Lower leg skin (tissue), 4 donors: ENCODE data around the gene CAPN12. TPM values are rescaled to one million over a fixed set of nuclear protein-coding genes. Genes with fewer than 3 reads are reported as not detected.

Experiments
- DNase-seq, 2 donors: peaks; one replicate each; pipeline ENCODE4 v3.0.0-alpha.2; 2019; ENCODE audit warnings: low spot score in 2 of 2
- H3K4me3 ChIP-seq: fragments of 200-600 bp; sonication (generic); 2 replicates; pipeline ENCODE4 v1.5.1; 2017; ENCODE audit warnings: mild to moderate bottlenecking, low read depth; ENCODE audit not compliant: poor library complexity, severe bottlenecking
- POLR2A ChIP-seq, 2 donors: fragments of 450-650 bp; IDR thresholded peaks; one replicate each; pipeline ENCODE4 v1.6.1; 2016 to 2017; ENCODE audit warnings: antibody characterized with exemption in 2 of 2, mild to moderate bottlenecking in 1 of 2, moderate library complexity in 1 of 2
- WGBS, 2 donors: methylation state at CpG; one replicate each; pipeline ENCODE4 v1.1.5; 2018; 5-methylcytosine and 5-hydroxymethylcytosine counted together
- intact Hi-C: fragments of 100-400 bp; cut with DNase I; formaldehyde crosslinking; loops from one replicate; pipeline ENCODE4 v1.15.0; 2023; ENCODE audit warnings: low total_unique reads
- total RNA-seq, 4 donors: library from RNA; depleted of rRNA; stranded (reverse); fragments of >200 nt; gene quantifications; one replicate each; pipeline ENCODE4 v1.1.0, GENCODE V29; 2016
- TF ChIP-seq, protein P1 (sequence below), 3 donors: fragments of 450-650 bp; IDR thresholded peaks; one replicate each; pipeline ENCODE4 v1.5.1; 2016; ENCODE audit warnings: antibody characterized with exemption in 3 of 3, mild to moderate bottlenecking in 3 of 3, moderate library complexity in 2 of 3

The CAPN12 gene
- total RNA-seq, 4 donors from 2014 or later = 7.6 to 20.0 (median 12.9) TPM

- 82 to 84% methylated on average over 8 to 11 of the region's 11 CpGs for WGBS, 2 donors
- TF ChIP-seq POLR2A (IDR thresholded peaks at IDR 0.05) = no peak
- no peak for DNase-seq
- H3K4me3 ChIP-seq = no peak overlapping the region
- intact Hi-C loops = loop anchor here (10.0 kb wide), 1 partner anchor 201 kb away; no protein-coding TSS in a partner anchor
Observed at GRCh38 chr19:38723606-38723965, 20.7 kb downstream of the CAPN12 start.

DNA sequence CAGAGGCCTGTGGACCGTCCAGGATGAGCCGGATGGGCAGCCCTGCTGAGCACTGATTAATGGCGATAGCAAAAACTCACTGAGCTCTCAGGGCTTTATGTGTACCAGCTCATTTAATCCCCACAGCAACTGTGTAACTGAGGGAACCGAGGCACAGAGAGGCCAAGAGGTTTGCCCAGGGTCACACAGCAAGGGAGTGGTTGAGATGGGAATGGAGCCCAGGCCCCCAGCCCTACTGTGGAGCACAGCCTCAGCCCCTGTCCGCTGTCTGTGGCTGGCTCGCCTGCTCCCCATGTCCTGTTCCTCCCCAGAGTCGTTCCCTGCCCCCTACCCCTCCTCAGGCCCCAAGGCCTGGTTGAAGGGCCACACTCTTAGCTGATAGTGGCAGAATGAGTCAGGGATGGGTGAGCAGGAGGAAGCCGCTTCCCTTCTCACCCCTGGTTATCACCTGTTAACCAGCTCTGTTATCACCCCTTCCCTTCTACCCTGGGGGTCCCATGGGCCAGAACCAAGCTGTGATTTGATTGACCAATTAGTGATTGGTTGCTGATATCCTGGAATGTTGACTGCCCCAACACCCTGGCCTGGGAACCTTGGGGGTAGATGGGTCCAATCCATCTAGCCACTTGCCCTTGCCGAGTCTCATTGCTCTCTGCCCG is 21.2 kb downstream of the CAPN12 start:
- 90 to 96% methylated on average over 9 to 10 of the region's 10 CpGs for whole genome bisulfite sequencing, 2 donors
- no peak overlapping the region for H3K4me3 ChIP-seq
- TF ChIP-seq, protein P1, sequence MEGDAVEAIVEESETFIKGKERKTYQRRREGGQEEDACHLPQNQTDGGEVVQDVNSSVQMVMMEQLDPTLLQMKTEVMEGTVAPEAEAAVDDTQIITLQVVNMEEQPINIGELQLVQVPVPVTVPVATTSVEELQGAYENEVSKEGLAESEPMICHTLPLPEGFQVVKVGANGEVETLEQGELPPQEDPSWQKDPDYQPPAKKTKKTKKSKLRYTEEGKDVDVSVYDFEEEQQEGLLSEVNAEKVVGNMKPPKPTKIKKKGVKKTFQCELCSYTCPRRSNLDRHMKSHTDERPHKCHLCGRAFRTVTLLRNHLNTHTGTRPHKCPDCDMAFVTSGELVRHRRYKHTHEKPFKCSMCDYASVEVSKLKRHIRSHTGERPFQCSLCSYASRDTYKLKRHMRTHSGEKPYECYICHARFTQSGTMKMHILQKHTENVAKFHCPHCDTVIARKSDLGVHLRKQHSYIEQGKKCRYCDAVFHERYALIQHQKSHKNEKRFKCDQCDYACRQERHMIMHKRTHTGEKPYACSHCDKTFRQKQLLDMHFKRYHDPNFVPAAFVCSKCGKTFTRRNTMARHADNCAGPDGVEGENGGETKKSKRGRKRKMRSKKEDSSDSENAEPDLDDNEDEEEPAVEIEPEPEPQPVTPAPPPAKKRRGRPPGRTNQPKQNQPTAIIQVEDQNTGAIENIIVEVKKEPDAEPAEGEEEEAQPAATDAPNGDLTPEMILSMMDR (IDR thresholded peaks at IDR 0.05) = no peak
- no peak for TF ChIP-seq POLR2A (IDR thresholded peaks at IDR 0.05)
- DNase-seq = no peak
- intact Hi-C loops = loop anchor here (10.0 kb wide), 1 partner anchor 202 kb away; no protein-coding TSS in a partner anchor

- H3K4me3 ChIP-seq = no peak overlapping the region
- TF ChIP-seq, protein P1 (IDR thresholded peaks at IDR 0.05) = no peak
- TF ChIP-seq POLR2A (IDR thresholded peaks at IDR 0.05) = no peak
- 68 to 75% methylated on average over 17 of the region's 17 CpGs for WGBS, 2 donors
- intact Hi-C loops = loop anchor here (10.0 kb wide), 1 partner anchor 203 kb away; no protein-coding TSS in a partner anchor
- no peak for DNase-seq
Observed at GRCh38 chr19:38721979-38722773, 22.1 kb downstream of the CAPN12 start.

- no peak overlapping the region for H3K4me3 ChIP-seq
- intact Hi-C loops = loop anchor here (10.0 kb wide), 1 partner anchor 203 kb away; no protein-coding TSS in a partner anchor
- DNase-seq = no peak
- TF ChIP-seq, protein P1 (IDR thresholded peaks at IDR 0.05) = no peak
- TF ChIP-seq POLR2A (IDR thresholded peaks at IDR 0.05) = no peak
- 80 to 100% methylated on average over 2 to 20 of the region's 20 CpGs for WGBS, 2 donors
Observed at GRCh38 chr19:38721496-38721895, 22.8 kb downstream of the CAPN12 start.

DNA sequence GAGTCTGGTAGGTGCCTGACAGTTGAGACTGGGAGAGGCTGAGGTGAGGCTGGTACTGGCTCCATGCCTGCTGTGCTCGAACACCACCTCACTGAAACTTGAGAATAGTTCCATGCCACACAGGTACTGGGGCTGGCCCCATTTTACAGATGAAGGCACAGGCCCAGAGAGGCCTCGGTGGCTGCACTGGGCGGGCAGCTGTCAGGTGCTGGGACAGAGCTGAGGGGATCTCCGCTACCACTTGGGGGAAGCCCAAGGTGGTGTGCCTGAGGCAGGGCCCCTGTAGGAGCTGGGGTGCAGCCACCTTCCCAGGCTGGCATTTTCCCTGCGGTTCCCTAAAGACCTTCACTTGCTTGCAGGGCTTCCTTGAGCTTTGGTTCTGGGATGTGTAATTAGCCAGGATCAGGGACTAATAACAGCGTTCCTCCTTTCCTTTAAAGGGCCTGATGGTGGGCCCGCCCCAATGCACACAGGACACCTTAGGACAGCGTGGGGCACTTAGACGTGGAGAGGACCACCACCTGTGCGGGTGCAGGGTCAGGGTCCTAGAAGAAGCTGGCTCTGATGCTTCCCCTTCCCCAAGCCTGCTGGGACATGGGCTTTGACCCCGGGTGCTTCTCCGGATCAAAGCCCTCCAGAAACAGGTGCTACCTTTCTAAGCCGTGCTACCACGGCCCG is 23.6 kb downstream of the CAPN12 start:
- no peak for DNase-seq
- intact Hi-C loops = loop anchor here (10.0 kb wide), 1 partner anchor 204 kb away; no protein-coding TSS in a partner anchor
- H3K4me3 ChIP-seq = no peak overlapping the region
- WGBS, 2 donors = 92 to 93% methylated on average over 14 to 15 of the region's 15 CpGs
- TF ChIP-seq, protein P1 (IDR thresholded peaks at IDR 0.05) = no peak
- TF ChIP-seq POLR2A (IDR thresholded peaks at IDR 0.05) = no peak
